K562 treated with DMSO at 1 percent for 12 hours (cell line): ENCODE data around the gene ABHD17B. TPM values are rescaled to one million over a fixed set of nuclear protein-coding genes. Genes with fewer than 3 reads are reported as not detected.

Experiments
- total RNA-seq: library from RNA; unstranded; fragments of 300-600 nt; gene quantifications from 2 replicates; pipeline ENCODE4 v1.2.3, GENCODE V29; 2022; ENCODE audit not compliant: insufficient read depth

Gene ABHD17B
- 5.7 and 13.5 TPM in 2 replicates for total RNA-seq

DNA sequence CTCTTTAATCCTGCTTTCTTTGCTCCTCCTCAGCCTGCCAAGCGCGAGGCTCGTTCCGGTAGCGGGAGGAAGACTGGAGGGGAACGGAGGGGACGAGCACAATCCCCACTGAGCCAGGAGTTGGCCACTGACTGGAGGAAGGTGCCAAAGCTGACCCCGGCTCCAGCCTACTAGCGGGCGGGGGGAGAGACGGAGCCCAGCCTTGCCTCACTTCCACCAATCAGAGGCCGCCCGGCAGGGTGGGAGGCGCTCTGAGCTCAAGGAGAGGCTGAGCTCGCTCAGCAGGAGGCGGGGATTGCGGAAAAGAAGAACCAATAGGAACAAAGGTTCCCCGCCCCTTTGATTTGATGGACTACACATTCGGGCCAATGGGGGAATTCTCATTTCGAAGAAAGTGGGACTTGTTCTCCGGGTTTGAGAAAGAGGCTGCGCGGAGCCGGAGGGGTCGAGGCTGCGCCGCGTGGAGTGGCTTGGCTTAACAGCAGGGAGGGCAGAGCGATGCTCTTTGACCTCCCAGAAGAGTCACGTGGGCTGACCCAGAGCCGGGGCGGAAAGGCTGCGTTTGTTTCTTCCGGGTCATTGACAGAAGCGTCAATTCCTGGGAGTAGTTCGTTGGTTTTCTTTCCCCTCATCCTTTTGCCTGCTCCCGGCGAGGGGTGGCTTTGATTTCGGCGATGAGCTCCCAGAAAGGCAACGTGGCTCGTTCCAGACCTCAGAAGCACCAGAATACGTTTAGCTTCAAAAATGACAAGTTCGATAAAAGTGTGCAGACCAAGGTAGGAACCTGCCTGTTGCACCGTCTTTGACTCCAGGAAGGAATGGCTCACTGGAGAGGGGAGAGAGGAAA lies at the start of gene ABHD17B, which contains the start of gene C9orf85:
Gene ABHD17B, minus strand, starts transcription at position 133 of the 847 bp plus-strand sequence. CDS start 36,113 bp downstream, outside the sequence.
Gene C9orf85, plus strand, starts transcription at position 579 of the 847 bp plus-strand sequence. Its CDS starts 96 bp downstream, at position 675.

Other genes with a start within 250 kb of the ABHD17B start
- 13.0 and 31.3 TPM in 2 replicates for gene CEMIP2, start 142.7 kb downstream of the ABHD17B start, total RNA-seq
- 7.8 and 13.6 TPM in 2 replicates for gene C9orf85, start 446 bp upstream of the ABHD17B start, total RNA-seq
- gene C9orf57, start 149.4 kb upstream of the ABHD17B start, total RNA-seq, result not detected in 2 replicates
- 4.4 and 7.7 TPM in 2 replicates for gene GDA, start 238.2 kb upstream of the ABHD17B start, total RNA-seq